ENCODE measurements around the gene UFM1. TPM values are rescaled to one million over a fixed set of nuclear protein-coding genes. Genes with fewer than 3 reads are reported as not detected.

Gene UFM1
- total RNA-seq, 2 donors from 2014 or later, result 20.7 to 24.0 TPM

- H3K36me3 ChIP-seq, result no peaks in the 10 kb centered on the region
- no peak overlapping the region for H3K4me3 ChIP-seq
- H3K27ac ChIP-seq, result no peak overlapping the region
- TF ChIP-seq CTCF (IDR thresholded peaks at IDR 0.05), result no peak
- DNase-seq (ENCODE audit: low spot score), result no peak
- no peaks in the 10 kb centered on the region for H3K27me3 ChIP-seq
- H3K4me1 ChIP-seq, result no peaks in the 10 kb centered on the region
- no peaks in the 10 kb centered on the region for H3K9me3 ChIP-seq
These were observed 33.5 kb upstream of the UFM1 start for GRCh38 chr13:38316129-38316528.

- Histone ChIP-seq H3K9me3 (peaks cover 0 to 5% of the 10 kb centered on the region in 2 donors), H3K4me1 (no peaks in the 10 kb centered on the region), H3K27ac (no peak overlapping the region), H3K4me3 (no peak overlapping the region), H3K27me3 (no peaks in the 10 kb centered on the region), H3K36me3 (no peaks in the 10 kb centered on the region)
- no peak for TF ChIP-seq CTCF (IDR thresholded peaks at IDR 0.05)
- DNase-seq (ENCODE audit: low spot score), result no peak
These were observed 28.0 kb upstream of the UFM1 start for GRCh38 chr13:38321654-38322053.

GRCh38 chr13:38325426-38325825 lies 24.2 kb upstream of the UFM1 start:
- Histone ChIP-seq H3K4me1 (no peaks in the 10 kb centered on the region), H3K27ac (no peak overlapping the region), H3K36me3 (no peaks in the 10 kb centered on the region), H3K9me3 (peaks cover 0 to 5% of the 10 kb centered on the region in 2 donors), H3K27me3 (no peaks in the 10 kb centered on the region), H3K4me3 (no peak overlapping the region)
- no peak for DNase-seq (ENCODE audit: low spot score)
- no peak for TF ChIP-seq CTCF (IDR thresholded peaks at IDR 0.05)

GRCh38 chr13:38328699-38329098 lies 21.0 kb upstream of the UFM1 start:
- peaks cover 0 to 5% of the 10 kb centered on the region in 2 donors for H3K9me3 ChIP-seq
- no peaks in the 10 kb centered on the region for H3K4me1 ChIP-seq
- H3K27me3 ChIP-seq, result no peaks in the 10 kb centered on the region
- TF ChIP-seq CTCF (IDR thresholded peaks at IDR 0.05), result no peak
- no peak overlapping the region for H3K4me3 ChIP-seq
- no peaks in the 10 kb centered on the region for H3K36me3 ChIP-seq
- DNase-seq (ENCODE audit: low spot score), result no peak
- no peak overlapping the region for H3K27ac ChIP-seq

- Histone ChIP-seq H3K27me3 (no peaks in the 10 kb centered on the region), H3K4me1 (no peaks in the 10 kb centered on the region), H3K4me3 (no peak overlapping the region), H3K9me3 (no peaks in the 10 kb centered on the region), H3K27ac (no peak overlapping the region), H3K36me3 (no peaks in the 10 kb centered on the region)
- no peak for TF ChIP-seq CTCF (IDR thresholded peaks at IDR 0.05)
- no peak for DNase-seq (ENCODE audit: low spot score)
These were observed 14.8 kb upstream of the UFM1 start for GRCh38 chr13:38334845-38335244.

- no peaks in the 10 kb centered on the region for H3K36me3 ChIP-seq
- H3K27me3 ChIP-seq, result no peaks in the 10 kb centered on the region
- no peak overlapping the region for H3K27ac ChIP-seq
- no peaks in the 10 kb centered on the region for H3K4me1 ChIP-seq
- TF ChIP-seq CTCF (IDR thresholded peaks at IDR 0.05), result no peak
- no peak for DNase-seq (ENCODE audit: low spot score)
- no peaks in the 10 kb centered on the region for H3K9me3 ChIP-seq
- H3K4me3 ChIP-seq, result no peak overlapping the region
These were observed 11.6 kb upstream of the UFM1 start for GRCh38 chr13:38338089-38338488.
